GM12878 (cell line): ENCODE data around the gene SBF2. TPM values are rescaled to one million over a fixed set of nuclear protein-coding genes. Genes with fewer than 3 reads are reported as not detected.

Source experiments
- ATAC-seq: fragments of 200-7000 bp; cut with Tn5 transposase; 3 replicates; pipeline ENCODE4 v1.9.1; 2020; ENCODE audit warnings: mild to moderate bottlenecking, moderate library complexity
- BruUV-seq: library from RNA; stranded (reverse); fragments of 400-500 nt; replicated peaks from 2 replicates; lab custom pipeline; 2021; lab: Mats Ljungman, UMichigan
- CTCF ChIA-PET: fragments of 300-600 bp; sonication (Branson Sonifier 250); formaldehyde crosslinking; extraction: SDS; loops from one replicate; lab custom pipeline; 2021; ENCODE audit warnings: inconsistent platforms; lab: Yijun Ruan, JAX
- POLR2A ChIA-PET: fragments of 350-600 bp; formaldehyde crosslinking; extraction: SDS; loops from one replicate; lab custom pipeline; 2021; ENCODE audit warnings: inconsistent platforms; lab: Charles Lee
- RAD21 ChIA-PET: fragments of 300-600 bp; sonication (Branson Sonifier 250); formaldehyde crosslinking; loops from one replicate; lab custom pipeline; 2023; ENCODE audit warnings: antibody characterized with exemption; ENCODE audit not compliant: unreplicated experiment; lab: Charles Lee
- SMC1A ChIA-PET: fragments of 300-600 bp; sonication (Branson Sonifier 250); formaldehyde crosslinking; loops from one replicate; lab custom pipeline; 2023; ENCODE audit not compliant: unreplicated experiment, uncharacterized antibody; lab: Charles Lee
- DNase-seq: peaks from one replicate; pipeline ENCODE4 v3.0.0-alpha.2; 2011; ENCODE audit warnings: low read depth, low spot score
- FAIRE-seq: peaks from 3 replicates; lab custom pipeline; 2011; peaks lifted over from hg19 to GRCh38; lab: Jason Lieb, UNC
- H2AFZ ChIP-seq: 2 replicates; pipeline ENCODE4 v1.6.0; 2011; ENCODE audit warnings: low read depth, low read length, control low read depth; ENCODE audit not compliant: control insufficient read depth
- H3K27ac ChIP-seq: 2 replicates; pipeline ENCODE4 v1.5.1; 2011; ENCODE audit warnings: control low read depth; ENCODE audit not compliant: control insufficient read depth, insufficient read depth
- H3K27me3 ChIP-seq, 2 experiments: replicated peaks in 1 of 2; 2 replicates each; pipeline versions ENCODE4 v1.6.0 to v1.6.1; 2011; ENCODE audit warnings: low read length in 1 of 2; ENCODE audit not compliant: control insufficient read depth in 2 of 2, insufficient read depth in 2 of 2
- H3K36me3 ChIP-seq, 2 experiments: 2 replicates each; pipeline ENCODE4 v1.5.1; 2011; ENCODE audit warnings: low read length in 1 of 2; ENCODE audit not compliant: control insufficient read depth in 2 of 2, insufficient read depth in 2 of 2
- H3K4me1 ChIP-seq: 2 replicates; pipeline ENCODE4 v1.6.1; 2011; ENCODE audit warnings: mild to moderate bottlenecking, low read length, moderate library complexity, mixed read lengths; ENCODE audit not compliant: control insufficient read depth, insufficient read depth
- H3K4me2 ChIP-seq: 2 replicates; pipeline ENCODE4 v1.6.0; 2011; ENCODE audit warnings: control low read depth; ENCODE audit not compliant: control insufficient read depth, insufficient read depth
- H3K4me3 ChIP-seq: fragments of 200-600 bp; sonication (generic); 2 replicates; pipeline ENCODE4 v1.5.1; 2016
- H3K79me2 ChIP-seq: 2 replicates; pipeline ENCODE4 v1.6.0; 2011; ENCODE audit warnings: low read length; ENCODE audit not compliant: control insufficient read depth, insufficient read depth
- H3K9ac ChIP-seq: 2 replicates; pipeline ENCODE4 v1.8.0; 2011; ENCODE audit warnings: low read length, control low read depth, mixed read lengths; ENCODE audit not compliant: control insufficient read depth, insufficient read depth
- H3K9me3 ChIP-seq: replicated peaks from 3 replicates; pipeline ENCODE4 v1.5.1; 2011; ENCODE audit warnings: mild to moderate bottlenecking, low read length; ENCODE audit not compliant: control insufficient read depth, insufficient read depth
- H4K20me1 ChIP-seq: 2 replicates; pipeline ENCODE4 v1.6.0; 2011; ENCODE audit not compliant: control insufficient read depth, insufficient read depth
- BACH1 ChIP-seq: fragments of 450-650 bp; IDR thresholded peaks from 2 replicates; pipeline ENCODE4 v1.6.1; 2017; ENCODE audit warnings: mild to moderate bottlenecking, borderline replicate concordance
- CEBPB ChIP-seq, 2 experiments: fragments of 150-350 bp in 1 of 2; IDR thresholded peaks; 2 replicates each; pipeline ENCODE4 v1.6.1; 2012 to 2014; ENCODE audit warnings: low read depth in 2 of 2, low read length in 2 of 2, borderline replicate concordance in 1 of 2, inconsistent platforms in 1 of 2
- GABPA ChIP-seq: IDR thresholded peaks from 2 replicates; pipeline ENCODE4 v1.6.1; 2014; ENCODE audit warnings: antibody characterized with exemption, low read depth, mild to moderate bottlenecking, inconsistent platforms
- IRF4 ChIP-seq: IDR thresholded peaks from 2 replicates; pipeline ENCODE4 v1.6.1; 2011; ENCODE audit warnings: low read depth, low read length
- PBX3 ChIP-seq: IDR thresholded peaks from 2 replicates; pipeline ENCODE4 v1.6.1; 2011; ENCODE audit warnings: mild to moderate bottlenecking, low read depth, low read length, moderate library complexity; ENCODE audit not compliant: insufficient replicate concordance
- SMARCA5 ChIP-seq: fragments of 450-650 bp; IDR thresholded peaks from 2 replicates; pipeline ENCODE4 v1.6.1; 2017; ENCODE audit warnings: mild to moderate bottlenecking
- SPI1 ChIP-seq: IDR thresholded peaks from 2 replicates; pipeline ENCODE4 v1.6.1; 2011; ENCODE audit warnings: low read depth, mild to moderate bottlenecking, low read length, moderate library complexity, borderline replicate concordance; ENCODE audit not compliant: insufficient read depth
- SREBF1 ChIP-seq: IDR thresholded peaks from 2 replicates; pipeline ENCODE4 v1.6.1; 2012; ENCODE audit warnings: mild to moderate bottlenecking, low read length
- SREBF2 ChIP-seq: IDR thresholded peaks from 2 replicates; pipeline ENCODE4 v1.6.1; 2012; ENCODE audit warnings: mild to moderate bottlenecking, low read length
- SUZ12 ChIP-seq: fragments of 200-600 bp; sonication (generic); IDR thresholded peaks from one replicate; pipeline ENCODE4 v1.6.1; 2018; ENCODE audit warnings: antibody characterized with exemption, mild to moderate bottlenecking; ENCODE audit not compliant: unreplicated experiment
- TARDBP ChIP-seq: IDR thresholded peaks from 2 replicates; pipeline ENCODE4 v1.6.1; 2016; ENCODE audit warnings: borderline replicate concordance
- ZNF384 ChIP-seq: IDR thresholded peaks from 2 replicates; pipeline ENCODE4 v1.6.1; 2012; ENCODE audit warnings: low read depth, mild to moderate bottlenecking, low read length, improper control_type of control experiment, borderline replicate concordance
- ZZZ3 ChIP-seq: IDR thresholded peaks from 2 replicates; pipeline ENCODE4 v1.6.1; 2011; ENCODE audit warnings: low read depth; ENCODE audit not compliant: control insufficient read depth, insufficient read length
- WGBS: methylation state at CpG from one replicate; pipeline ENCODE4 v1.1.6; 2016; ENCODE audit warnings: low lambda C conversion rate; ENCODE audit not compliant: insufficient replicate concordance, insufficient coverage; ENCODE audit errors: missing lambda C conversion rate; 5-methylcytosine and 5-hydroxymethylcytosine counted together
- in situ Hi-C: fragments of 300-500 bp; cut with MboI; formaldehyde crosslinking; loops from 9 replicates; pipeline ENCODE4 v1.14.3; 2018; ENCODE audit warnings: mixed read lengths
- intact Hi-C: fragments of 100-400 bp; cut with micrococcal nuclease; formaldehyde crosslinking; loops from one replicate; pipeline ENCODE4 v1.14.2; 2022; ENCODE audit not compliant: unreplicated experiment
- polyA plus RNA-seq, 11 experiments: library from polyadenylated mRNA; depleted of rRNA in 4 of 11; unstranded in 6 of 11; stranded (reverse) in 5 of 11; fragments of >200 nt; fragmentation: Nextera tagmentation in 4 of 11; fragmentation: Illumina TruSeq in 1 of 11; extraction: Ambion mirVana in 4 of 11; extraction: Trizol in 1 of 11; gene quantifications; 1 replicate in 1 of 11; 2 replicates in 10 of 11; pipeline versions ENCODE4 v1.2.1 to v1.2.3, GENCODE V29; 2011 to 2016; ENCODE audit warnings: inconsistent platforms in 2 of 11, missing spikeins in 2 of 11, low read depth in 1 of 11
- total RNA-seq, 4 experiments: library from RNA; depleted of rRNA in 3 of 4; stranded (reverse); fragments of >200 nt in 3 of 4; fragmentation: Illumina TruSeq in 1 of 4; extraction: Trizol in 1 of 4; gene quantifications; 2 replicates each; pipeline versions ENCODE4 v1.2.1 to v1.2.3, GENCODE V29; 2013 to 2021

SBF2 gene
- total and polyA plus RNA-seq, 10 of the 15 experiments (the other 5 are each of a cell fraction or from before 2014, with no cell fraction given) = 0.24 to 2.3 (median 1.1) TPM

DNA sequence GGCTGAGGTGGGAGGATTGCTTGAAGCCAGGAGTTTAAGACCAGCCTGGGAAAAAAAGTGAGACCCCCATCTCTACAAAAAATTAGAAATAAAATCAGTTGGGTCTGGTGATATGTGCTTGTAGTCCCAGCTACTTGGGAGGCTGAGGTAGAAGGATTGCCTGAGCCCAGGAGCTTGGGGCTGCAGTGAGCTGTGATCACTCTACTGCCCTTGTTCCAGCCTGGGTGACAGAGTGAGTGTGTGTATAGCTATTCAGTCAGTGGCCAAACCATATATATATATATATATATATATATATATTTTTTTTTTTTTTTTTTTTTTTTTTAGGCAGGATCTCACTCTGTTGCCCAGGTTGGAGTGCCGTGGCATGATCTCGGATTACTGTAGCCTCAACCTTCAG is 35.3 kb upstream of the SBF2 start:
- DNase-seq = no peak
- intact Hi-C loops = no loop called here
- ATAC-seq = no peak
- Histone ChIP-seq H3K4me1 (no peaks in the 10 kb centered on the region), H4K20me1 (no peaks in the 10 kb centered on the region), H3K4me2 (no peak overlapping the region), H2AFZ (no peak overlapping the region), H3K9ac (no peak overlapping the region), H3K79me2 (no peaks in the 10 kb centered on the region), H3K36me3 (no peaks in the 10 kb centered on the region), H3K27me3 (0 out of 4 replicates have a peak, but pooled peaks cover 0 to 1% of the 10 kb centered on the region in 2 experiments)
- ChIA-PET POLR2A (no interaction called here), RAD21 (interaction anchor here (0.7 kb wide), 1 partner anchor 25 kb away, joined by 3 read pairs; no protein-coding TSS in a partner anchor), SMC1A (no interaction called here), CTCF (interaction anchor here (0.6 to 1.1 kb wide), 4 partner anchors 37 to 458 kb away, joined by 3 to 5 read pairs (median 3); no protein-coding TSS in a partner anchor)
- in situ Hi-C loops = loop anchor here (10.0 kb wide), 1 partner anchor 565 kb away; no protein-coding TSS in a partner anchor
- TF ChIP-seq ZZZ3 = no peak
- no peak for TF ChIP-seq TARDBP
- no peak for TF ChIP-seq ZNF384
- TF ChIP-seq, all 136 proteins: peak for 0
- FAIRE-seq = no peak
- WGBS = 50% methylated on average over 2 of the region's 2 CpGs
- Histone ChIP-seq H3K9me3 (no peaks in the 10 kb centered on the region), H3K4me3 (no peak overlapping the region), H3K27ac (no peak overlapping the region)
- BruUV-seq = no TSS peak

GRCh38 chr11:10328314-10329098 is 34.5 kb upstream of the SBF2 start:
- in situ Hi-C loops = loop anchor here (10.0 kb wide), 1 partner anchor 564 kb away; no protein-coding TSS in a partner anchor

More at GRCh38 chr11:10328314-10329098, 34.5 kb upstream of the SBF2 start:
- POLR2A ChIA-PET = interaction anchor here (0.7 kb wide), 1 partner anchor 10 kb away, joined by 3 read pairs; no protein-coding TSS in a partner anchor
- H3K4me2 ChIP-seq = no peak overlapping the region
- no TSS peak for BruUV-seq
- FAIRE-seq = no peak
- H3K27me3 ChIP-seq = 0 out of 4 replicates have a peak, but pooled peaks cover 0 to 1% of the 10 kb centered on the region in 2 experiments
- H3K9me3 ChIP-seq = no peaks in the 10 kb centered on the region
- no peak overlapping the region for H3K27ac ChIP-seq
- H3K9ac ChIP-seq = no peak overlapping the region
- H3K36me3 ChIP-seq = no peaks in the 10 kb centered on the region
- no peaks in the 10 kb centered on the region for H3K79me2 ChIP-seq
- no peak for DNase-seq
- TF ChIP-seq BACH1 = no peak
- no peak for TF ChIP-seq PBX3
- no peak for TF ChIP-seq GABPA
- no peak for TF ChIP-seq SMARCA5
- no peak for TF ChIP-seq SUZ12
- TF ChIP-seq SPI1 = no peak
- no peak for TF ChIP-seq SREBF2
- no peak for TF ChIP-seq SREBF1
- TF ChIP-seq IRF4 = no peak
- TF ChIP-seq CEBPB (IDR thresholded peaks at IDR 0.05; ENCODE audit: borderline replicate concordance in 1 of 2, low read depth in 2 of 2, low read length in 2 of 2) = no peak
- TF ChIP-seq, all 136 proteins: peak for 0
- Histone ChIP-seq H3K4me1 (no peaks in the 10 kb centered on the region), H4K20me1 (no peaks in the 10 kb centered on the region), H3K4me3 (no peak overlapping the region), H2AFZ (no peak overlapping the region)
- ChIA-PET CTCF (interaction anchor here (0.6 to 1.1 kb wide), 4 partner anchors 20 to 388 kb away, joined by 3 read pairs; no protein-coding TSS in a partner anchor), SMC1A (interaction anchor here (0.6 to 2.0 kb wide), 2 partner anchors 115 to 147 kb away, joined by 3 to 5 read pairs; no protein-coding TSS in a partner anchor), RAD21 (interaction anchor here (0.7 to 1.3 kb wide), 2 partner anchors 25 to 37 kb away, joined by 3 to 5 read pairs; no protein-coding TSS in a partner anchor)
- WGBS = 35% methylated on average over 3 of the region's 3 CpGs
- intact Hi-C loops = no loop called here
- ATAC-seq = no peak
